DOHH2 (cell line): Measurements from ENCODE around the gene BBS12.

Experiments
- H3F3A ChIP-seq: fragments of 200-600 bp; sonication (generic), shearing (Covaris generic); 2 replicates; pipeline ENCODE4 v1.6.0; 2016; ENCODE audit warnings: antibody characterized with exemption, mild to moderate bottlenecking; ENCODE audit not compliant: control insufficient read depth, insufficient read depth
- H3K27ac ChIP-seq: fragments of 200-600 bp; sonication (generic); 2 replicates; pipeline ENCODE4 v1.5.1; 2014; ENCODE audit warnings: low read depth, mild to moderate bottlenecking, low read length, moderate library complexity
- H3K27me3 ChIP-seq: fragments of 200-600 bp; sonication (generic); 2 replicates; pipeline ENCODE4 v1.6.1; 2014; ENCODE audit warnings: mild to moderate bottlenecking, low read length, mixed read lengths; ENCODE audit not compliant: control insufficient read depth
- H3K36me3 ChIP-seq: fragments of 200-600 bp; sonication (generic); 2 replicates; pipeline ENCODE4 v1.6.1; 2014; ENCODE audit warnings: mild to moderate bottlenecking, low read length, moderate library complexity, mixed read lengths; ENCODE audit not compliant: control insufficient read depth
- H3K4me1 ChIP-seq: fragments of 200-600 bp; sonication (generic); 2 replicates; pipeline ENCODE4 v1.6.1; 2014; ENCODE audit warnings: mild to moderate bottlenecking, low read length, mixed read lengths; ENCODE audit not compliant: control insufficient read depth
- H3K4me2 ChIP-seq: fragments of 200-600 bp; sonication (generic); 2 replicates; pipeline ENCODE4 v1.6.0; 2014; ENCODE audit warnings: mild to moderate bottlenecking, low read length, moderate library complexity
- H3K4me3 ChIP-seq: fragments of 200-600 bp; sonication (generic); 2 replicates; pipeline ENCODE4 v1.5.1; 2014; ENCODE audit warnings: mild to moderate bottlenecking, low read length, mixed read lengths
- H3K79me2 ChIP-seq: fragments of 200-600 bp; sonication (generic); 2 replicates; pipeline ENCODE4 v1.6.1; 2014; ENCODE audit warnings: mild to moderate bottlenecking, low read length, mixed read lengths; ENCODE audit not compliant: control insufficient read depth
- H3K9me2 ChIP-seq: fragments of 200-600 bp; sonication (generic); replicated peaks from 2 replicates; pipeline ENCODE4 v1.6.1; 2014; ENCODE audit warnings: mild to moderate bottlenecking, low read length, mixed read lengths; ENCODE audit not compliant: control insufficient read depth
- H3K9me3 ChIP-seq: fragments of 200-600 bp; sonication (generic); 2 replicates; pipeline ENCODE4 v1.6.1; 2014; ENCODE audit warnings: antibody characterized with exemption, low read length, mixed read lengths; ENCODE audit not compliant: control insufficient read depth, insufficient read depth
- H4K20me1 ChIP-seq: fragments of 200-600 bp; sonication (generic); 2 replicates; pipeline ENCODE4 v1.6.0; 2014; ENCODE audit warnings: low read depth, mild to moderate bottlenecking, antibody characterized with exemption, low read length, moderate library complexity; ENCODE audit not compliant: control insufficient read depth, insufficient read depth
- CTCF ChIP-seq: fragments of 200-600 bp; sonication (generic); IDR thresholded peaks from one replicate; pipeline ENCODE4 v1.5.1; 2014; ENCODE audit warnings: antibody characterized with exemption, mild to moderate bottlenecking, low read depth, low read length; ENCODE audit not compliant: poor library complexity, severe bottlenecking
- EZH2phosphoT487 ChIP-seq: fragments of 200-600 bp; sonication (generic); IDR thresholded peaks from 2 replicates; pipeline ENCODE4 v1.6.1; 2017; ENCODE audit warnings: borderline replicate concordance, mild to moderate bottlenecking, antibody characterized with exemption, low read length, moderate library complexity, mixed read lengths

Gene BBS12

GRCh38 chr4:122759639-122760310, 27.3 kb downstream of the BBS12 start:
- H3K36me3 ChIP-seq: no peaks in the 10 kb centered on the region
- H3K27ac ChIP-seq: no peak overlapping the region
- no peak overlapping the region for H3K4me2 ChIP-seq
- no peaks in the 10 kb centered on the region for H3K9me2 ChIP-seq
- no peaks in the 10 kb centered on the region for H4K20me1 ChIP-seq
- no peak overlapping the region for H3K4me3 ChIP-seq
- no peaks in the 10 kb centered on the region for H3F3A ChIP-seq
- H3K27me3 ChIP-seq: 0 out of 2 replicates have a peak, but pooled peaks cover 3% of the 10 kb centered on the region
- TF ChIP-seq EZH2phosphoT487: no peak
- TF ChIP-seq CTCF: no peak
- H3K4me1 ChIP-seq: peaks cover 7% of the 10 kb centered on the region
- H3K79me2 ChIP-seq: no peaks in the 10 kb centered on the region
- no peaks in the 10 kb centered on the region for H3K9me3 ChIP-seq

DNA sequence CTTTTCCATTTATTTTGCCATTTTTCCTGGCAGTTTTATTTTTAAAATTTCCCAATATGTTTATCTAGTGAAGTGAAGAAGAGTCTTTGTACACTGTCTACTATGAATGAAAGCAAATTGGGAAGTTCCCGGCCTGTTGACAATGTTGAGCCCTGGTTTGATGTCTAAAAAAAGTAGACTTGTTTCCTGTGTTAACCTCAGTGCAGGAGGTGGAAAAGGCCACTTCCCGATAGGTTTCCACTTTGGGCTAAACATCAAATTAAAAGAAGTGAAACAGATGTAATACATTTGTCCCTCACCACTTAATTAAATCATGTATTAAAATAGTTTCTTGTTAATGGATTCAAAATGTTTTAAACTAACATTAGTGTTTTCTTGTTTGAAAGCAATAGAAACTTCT, 30.0 kb downstream of the BBS12 start:
- H3K4me3 ChIP-seq: no peak overlapping the region

GRCh38 chr4:122762966-122763716, 30.6 kb downstream of the BBS12 start:
- Histone ChIP-seq H3K36me3 (no peaks in the 10 kb centered on the region), H3K4me3 (no peak overlapping the region), H3F3A (no peaks in the 10 kb centered on the region), H3K27me3 (0 out of 2 replicates have a peak, but pooled peaks cover 2% of the 10 kb centered on the region), H3K4me1 (peaks cover 7% of the 10 kb centered on the region), H3K79me2 (no peaks in the 10 kb centered on the region), H3K9me2 (no peaks in the 10 kb centered on the region), H3K4me2 (no peak overlapping the region), H3K27ac (no peak overlapping the region), H3K9me3 (no peaks in the 10 kb centered on the region), H4K20me1 (no peaks in the 10 kb centered on the region)
- TF ChIP-seq CTCF: no peak
- no peak for TF ChIP-seq EZH2phosphoT487

More for the DNA sequence above, 30.0 kb downstream of the BBS12 start:
- H3K27ac ChIP-seq: no peak overlapping the region
- H4K20me1 ChIP-seq: no peaks in the 10 kb centered on the region
- no peaks in the 10 kb centered on the region for H3K9me3 ChIP-seq
- no peaks in the 10 kb centered on the region for H3K36me3 ChIP-seq
- no peaks in the 10 kb centered on the region for H3K79me2 ChIP-seq
- H3K4me1 ChIP-seq: peaks cover 7% of the 10 kb centered on the region
- 0 out of 2 replicates have a peak, but pooled peaks cover 2% of the 10 kb centered on the region for H3K27me3 ChIP-seq
- no peaks in the 10 kb centered on the region for H3F3A ChIP-seq
- no peaks in the 10 kb centered on the region for H3K9me2 ChIP-seq
- no peak overlapping the region for H3K4me2 ChIP-seq
- no peak for TF ChIP-seq EZH2phosphoT487
- TF ChIP-seq CTCF: no peak
